ENCODE measurements around the gene FLG2.
A peak's percentile ranks its signal among the peaks of the same experiment; 100 is the strongest.

FLG2 gene

GRCh38 chr1:152349611-152350010 lies 10.2 kb downstream of the FLG2 start:
- TF ChIP-seq CTCF (IDR thresholded peaks at IDR 0.05; ENCODE audit: control insufficient read depth, insufficient read depth, low read depth, low read length, missing control alignments), result no peak
- no peak overlapping the region for H3K4me3 ChIP-seq (ENCODE audit: control insufficient read depth, low read depth, low read length)
- no peak for DNase-seq (ENCODE audit: low read depth)

- TF ChIP-seq CTCF (IDR thresholded peaks at IDR 0.05; ENCODE audit: control insufficient read depth, insufficient read depth, low read depth, low read length, missing control alignments), result no peak
- DNase-seq (ENCODE audit: low read depth), result no peak
- no peak overlapping the region for H3K4me3 ChIP-seq (ENCODE audit: control insufficient read depth, low read depth, low read length)
Measured at GRCh38 chr1:152348447-152348846, 11.4 kb downstream of the FLG2 start.

- no peak overlapping the region for H3K4me3 ChIP-seq (ENCODE audit: control insufficient read depth, low read depth, low read length)
- TF ChIP-seq CTCF (IDR thresholded peaks at IDR 0.05; ENCODE audit: control insufficient read depth, insufficient read depth, low read depth, low read length, missing control alignments), result peak; percentile 86
- DNase-seq (ENCODE audit: low read depth), result peak; percentile 10
Measured at GRCh38 chr1:152347116-152347728, 12.6 kb downstream of the FLG2 start.

- TF ChIP-seq CTCF (IDR thresholded peaks at IDR 0.05; ENCODE audit: control insufficient read depth, insufficient read depth, low read depth, low read length, missing control alignments), result no peak
- DNase-seq (ENCODE audit: low read depth), result no peak
- no peak overlapping the region for H3K4me3 ChIP-seq (ENCODE audit: control insufficient read depth, low read depth, low read length)
Measured at GRCh38 chr1:152344438-152344837, 15.4 kb downstream of the FLG2 start.

- H3K4me3 ChIP-seq (ENCODE audit: control insufficient read depth, low read depth, low read length), result no peak overlapping the region
- no peak for TF ChIP-seq CTCF (IDR thresholded peaks at IDR 0.05; ENCODE audit: control insufficient read depth, insufficient read depth, low read depth, low read length, missing control alignments)
- no peak for DNase-seq (ENCODE audit: low read depth)
Measured at GRCh38 chr1:152343006-152343405, 16.8 kb downstream of the FLG2 start.

- DNase-seq (ENCODE audit: low read depth), result no peak
- TF ChIP-seq CTCF (IDR thresholded peaks at IDR 0.05; ENCODE audit: control insufficient read depth, insufficient read depth, low read depth, low read length, missing control alignments), result no peak
- H3K4me3 ChIP-seq (ENCODE audit: control insufficient read depth, low read depth, low read length), result no peak overlapping the region
Measured at GRCh38 chr1:152335399-152335798, 24.4 kb downstream of the FLG2 start.
